GM19043 (cell line): ENCODE measurements around the gene KDELR1.
"Not testable (repeated sequence)": the region's sequence is repeated elsewhere in the genome, so short reads cannot be mapped to it uniquely, and the experiment has no call there.

Experiments used
- ATAC-seq: cut with Tn5 transposase; IDR thresholded peaks from one replicate; pipeline ENCODE4 v1.9.1; 2021; ENCODE audit warnings: low read depth; ENCODE audit not compliant: unreplicated experiment

Gene KDELR1

GRCh38 chr19:48398102-48398374, 6.7 kb upstream of the KDELR1 start:
- ATAC-seq = no peak

DNA sequence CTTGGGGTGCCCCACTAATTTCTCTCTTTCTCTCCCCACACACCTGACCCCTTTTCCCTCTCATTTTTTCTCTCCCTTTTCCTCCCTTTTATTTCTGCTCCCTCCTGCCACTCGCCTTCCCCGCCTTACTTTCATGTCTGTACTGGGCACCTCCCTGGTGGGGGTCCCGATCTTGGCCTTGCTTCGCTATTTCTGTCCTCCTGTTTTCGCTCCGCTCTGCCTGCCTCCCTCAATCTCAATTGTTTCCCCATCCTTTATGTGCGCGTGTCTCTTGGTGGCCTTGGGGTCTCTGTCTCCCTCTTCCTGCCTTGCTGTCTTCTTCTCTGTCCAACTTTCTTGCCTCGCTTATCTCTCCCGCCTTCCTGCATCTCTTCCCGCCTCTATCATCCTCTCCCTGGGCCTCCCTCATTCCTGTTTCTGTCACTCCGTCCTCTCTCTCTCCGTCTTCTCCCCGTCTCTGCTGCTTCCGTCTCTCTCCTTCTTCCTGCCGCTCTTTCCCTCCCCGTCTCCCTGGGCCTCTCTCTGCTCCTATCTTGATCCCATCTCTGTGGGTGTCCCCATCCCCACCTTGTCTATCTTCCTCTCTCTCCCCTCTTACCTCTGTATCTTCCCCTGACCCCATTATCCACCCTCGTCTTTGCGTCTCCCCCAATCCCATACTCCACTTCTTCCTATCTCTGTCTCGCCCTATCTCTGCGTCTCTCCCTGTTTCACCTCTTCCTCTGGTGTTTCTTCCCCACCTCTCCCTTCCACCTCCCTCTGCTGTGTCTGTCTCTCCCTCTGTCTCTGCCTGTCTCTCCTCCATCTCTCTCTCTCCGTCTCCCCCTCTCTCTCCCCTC, 6.1 kb upstream of the KDELR1 start:
- no peak for ATAC-seq

- ATAC-seq = no peak
Measured at GRCh38 chr19:48396824-48397176, 5.4 kb upstream of the KDELR1 start.

DNA sequence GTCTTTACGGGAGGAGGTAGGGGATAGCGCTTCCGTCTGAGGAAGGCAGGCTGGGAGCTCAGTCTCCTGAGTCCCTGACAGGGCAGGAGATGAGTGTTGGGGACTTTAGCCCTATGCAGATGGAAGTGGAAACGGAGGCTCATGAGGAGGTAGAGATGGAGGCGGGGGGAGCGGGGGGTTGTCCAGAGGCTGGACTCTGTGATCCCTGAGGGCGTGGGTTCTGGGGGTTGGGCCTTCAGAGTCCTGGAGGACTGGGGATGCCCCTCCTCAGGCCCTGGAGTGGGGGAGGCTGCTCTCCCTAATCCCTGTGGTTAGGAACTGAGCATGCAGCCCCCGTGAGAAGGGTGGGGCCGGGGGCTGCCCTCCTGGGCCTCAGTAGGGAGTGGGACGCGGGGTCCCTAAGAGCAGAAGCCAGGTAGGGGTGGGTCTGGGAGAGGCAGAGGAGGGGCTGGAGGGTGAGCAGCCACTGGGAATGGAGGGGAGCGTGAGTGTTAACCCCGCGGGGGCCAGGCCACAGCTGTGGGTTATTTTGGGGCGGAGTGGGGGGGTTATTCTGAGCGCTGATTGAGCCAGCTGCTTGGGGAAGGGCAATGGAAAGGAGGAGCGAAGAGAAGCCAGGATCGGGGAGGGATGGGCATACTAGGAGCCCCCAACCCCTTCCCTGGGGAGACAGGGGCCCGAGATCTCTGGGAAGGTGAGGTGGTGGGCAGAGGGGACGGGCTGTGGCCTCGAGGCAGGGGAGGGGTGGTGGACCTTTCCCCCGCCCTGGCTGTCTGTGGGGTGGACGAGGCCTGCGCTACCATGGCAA, 4.9 kb upstream of the KDELR1 start:
- no peak for ATAC-seq

GRCh38 chr19:48395499-48395898, 4.1 kb upstream of the KDELR1 start:
- ATAC-seq = no peak

GRCh38 chr19:48395170-48395455, 3.8 kb upstream of the KDELR1 start:
- ATAC-seq = no peak

DNA sequence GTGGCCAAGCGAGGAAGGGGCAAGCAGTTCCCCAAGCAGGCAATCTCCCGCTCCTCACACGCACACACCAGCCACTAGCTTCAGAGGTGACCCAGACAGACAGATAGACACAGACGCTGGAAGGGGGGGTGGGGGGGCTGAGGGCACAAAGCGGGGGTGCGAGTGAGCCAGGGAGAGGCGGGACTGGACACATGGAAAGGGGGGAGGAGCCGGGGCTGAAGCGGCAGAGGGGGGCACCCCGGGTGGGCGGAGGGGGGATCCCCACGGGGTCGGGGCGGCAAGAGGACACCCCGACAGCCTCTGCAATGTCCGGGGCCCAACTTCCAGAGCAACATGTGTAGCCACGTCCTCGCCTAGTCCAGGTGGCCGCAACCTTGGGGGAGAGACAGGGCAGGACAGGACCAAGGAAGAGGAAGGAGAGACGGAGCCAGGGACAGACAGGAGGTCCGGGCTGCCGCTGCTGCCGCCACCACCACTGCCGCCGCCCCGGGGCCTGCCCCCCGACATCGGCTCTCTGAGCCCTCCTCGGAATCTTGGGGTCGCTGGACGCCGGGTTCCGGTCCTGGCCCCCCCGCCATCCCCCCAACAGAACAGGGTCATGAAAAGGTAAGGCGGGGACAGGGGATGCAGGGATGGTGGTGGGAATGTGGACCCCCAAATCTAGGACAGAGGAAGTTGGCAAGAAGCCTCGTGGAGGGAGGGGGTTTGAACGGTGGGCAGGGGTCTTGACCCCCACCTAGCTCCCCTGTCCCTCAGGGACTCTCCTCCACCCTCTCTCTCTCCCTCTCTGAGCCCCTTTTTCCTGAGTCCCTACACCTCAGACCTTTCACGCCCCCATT, 3.2 kb upstream of the KDELR1 start:
- no peak for ATAC-seq

GRCh38 chr19:48393559-48394330, 2.4 kb upstream of the KDELR1 start, which contains the start of gene GRIN2D:
GRIN2D (plus strand) TSS chr19:48393668; CDS start chr19:48398393, 4,725 bp downstream.
- ATAC-seq = no peak

- no peak for ATAC-seq
Measured at GRCh38 chr19:48392860-48393558, 1.7 kb upstream of the KDELR1 start.

DNA sequence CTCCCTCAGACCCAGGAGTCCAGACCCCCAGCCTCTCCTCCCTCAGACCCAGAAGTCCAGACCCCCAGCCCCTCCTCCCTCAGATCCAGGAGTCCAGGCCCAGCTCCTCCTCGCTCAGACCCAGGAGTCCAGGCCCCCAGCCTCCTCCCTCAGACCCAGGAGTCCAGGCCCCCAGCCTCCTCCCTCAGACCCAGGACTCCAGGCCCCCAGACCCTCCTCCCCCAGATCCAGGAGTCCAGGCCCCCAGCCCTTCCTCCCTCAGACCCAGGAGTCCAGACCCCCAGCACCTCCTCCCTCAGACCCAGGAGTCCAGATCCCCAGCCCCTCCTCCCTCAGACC, 624 bp upstream of the KDELR1 start:
- not testable (repeated sequence) for ATAC-seq

DNA sequence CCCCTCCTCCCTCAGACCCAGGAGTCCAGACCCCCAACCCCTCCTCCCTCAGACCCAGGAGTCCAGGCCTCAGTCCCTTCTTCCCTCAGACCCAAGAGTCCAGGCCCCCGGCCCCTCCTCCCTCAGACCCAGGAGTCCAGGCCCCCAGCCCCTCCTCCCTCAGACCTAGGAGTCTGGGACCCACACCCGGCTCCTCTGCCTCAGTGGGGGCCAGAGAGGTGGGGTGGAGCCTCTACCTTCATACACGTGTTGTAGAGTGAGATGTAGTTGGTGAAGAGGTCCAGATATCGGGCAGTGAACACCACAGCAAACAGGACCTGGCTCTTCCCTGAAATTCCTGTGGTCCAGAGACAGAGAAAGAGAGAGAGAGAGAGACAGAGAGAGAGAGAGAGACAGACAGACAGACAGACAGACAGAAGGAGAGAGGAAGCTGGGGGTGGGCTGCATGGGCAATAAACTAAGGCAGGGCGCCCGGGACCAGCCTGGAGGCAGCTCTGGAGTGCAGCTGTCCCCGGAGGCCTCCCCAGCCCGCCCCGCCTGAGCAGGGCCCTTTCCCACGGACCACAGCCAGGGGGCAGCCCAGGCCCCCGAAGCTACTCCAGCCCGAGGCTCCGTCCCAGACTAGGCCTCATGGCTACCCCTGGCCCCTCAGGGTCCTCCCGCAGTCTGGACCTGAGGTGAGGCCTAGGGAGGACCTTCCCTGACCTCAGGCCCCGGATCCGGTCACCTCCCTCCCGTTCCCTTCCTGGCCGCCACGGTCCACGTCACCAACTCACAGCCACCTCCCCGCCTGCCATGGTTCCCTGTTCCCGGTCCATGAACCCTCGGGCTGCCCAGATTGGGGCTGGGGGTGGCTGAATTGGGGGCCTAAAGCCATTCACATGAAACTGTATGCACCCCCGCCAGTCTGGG, 907 bp downstream of the KDELR1 start:
- no peak for ATAC-seq

DNA sequence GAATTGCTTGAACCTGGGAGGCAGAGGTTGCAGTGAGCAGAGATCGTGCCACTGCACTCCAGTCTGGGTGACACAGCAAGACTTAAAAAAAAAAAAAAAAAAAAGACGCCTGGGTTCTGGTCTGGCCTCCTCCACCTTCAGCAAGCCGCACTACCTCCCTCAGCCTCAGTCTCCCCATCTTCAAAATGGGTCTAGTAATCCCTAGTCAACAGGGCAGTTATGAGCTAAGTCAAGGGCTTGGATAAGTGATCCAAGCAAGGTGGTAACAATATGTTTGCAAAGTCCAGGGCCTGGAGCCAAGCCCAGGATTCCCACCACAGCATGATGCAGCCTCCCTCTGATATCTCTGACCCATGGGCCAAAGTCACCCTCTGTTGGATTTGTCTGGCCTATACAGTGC, 4.4 kb downstream of the KDELR1 start:
- no peak for ATAC-seq

- no peak for ATAC-seq
Measured at GRCh38 chr19:48385461-48386087, 5.8 kb downstream of the KDELR1 start.

- no peak for ATAC-seq
Measured at GRCh38 chr19:48382286-48382685, 9.1 kb downstream of the KDELR1 start.

- ATAC-seq = no peak
Measured at GRCh38 chr19:48381178-48381950, 10.0 kb downstream of the KDELR1 start.

- no peak for ATAC-seq
Measured at GRCh38 chr19:48379058-48379457, 12.3 kb downstream of the KDELR1 start.

DNA sequence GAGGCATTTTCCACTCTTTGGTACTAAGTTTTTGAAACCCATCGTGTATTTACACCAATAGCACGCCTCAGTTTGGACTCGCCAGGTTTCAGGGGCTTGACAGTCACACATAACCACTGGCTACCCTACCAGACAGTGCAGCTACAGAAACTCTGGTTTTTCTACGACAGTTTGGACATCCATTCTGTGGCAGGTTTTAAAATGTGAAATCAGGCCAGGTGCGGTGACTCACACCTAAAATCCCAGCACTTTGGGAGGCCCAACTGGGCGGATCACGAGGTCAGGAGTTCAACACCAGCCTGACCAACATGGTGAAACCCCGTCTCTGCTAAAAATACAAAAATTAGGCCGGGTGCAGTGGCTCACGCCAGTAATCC, 13.2 kb downstream of the KDELR1 start:
- ATAC-seq = no peak

DNA sequence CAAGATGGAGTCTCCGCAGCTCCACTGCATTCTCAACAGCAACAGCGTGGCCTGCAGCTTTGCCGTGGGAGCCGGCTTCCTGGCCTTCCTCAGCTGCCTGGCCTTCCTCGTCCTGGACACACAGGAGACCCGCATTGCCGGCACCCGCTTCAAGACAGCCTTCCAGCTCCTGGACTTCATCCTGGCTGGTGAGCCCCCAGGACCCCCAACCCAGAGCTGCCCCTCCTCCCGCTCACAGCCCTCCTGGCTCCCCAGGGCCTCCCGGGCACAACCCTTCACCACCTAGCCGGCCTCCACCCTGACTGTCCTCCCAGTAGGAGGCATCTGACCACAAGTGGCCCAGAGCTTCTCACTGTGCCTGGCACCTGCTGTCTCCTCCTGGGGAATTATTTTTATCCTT, 17.8 kb downstream of the KDELR1 start:
- no peak for ATAC-seq
